Renal cortex interstitium (tissue), 11 donors: ENCODE measurements around the gene ZNF655. TPM values are rescaled to one million over a fixed set of nuclear protein-coding genes. Genes with fewer than 3 reads are reported as not detected.
"Not testable (repeated sequence)": the region's sequence is repeated elsewhere in the genome, so short reads cannot be mapped to it uniquely, and the experiment has no call there.

ENCODE experiments used
- DNase-seq, 11 donors: peaks; one replicate each; pipeline ENCODE4 v3.0.0-alpha.2; 2013; ENCODE audit warnings: low read depth in 9 of 11, low spot score in 4 of 11; ENCODE audit errors: extremely low read depth in 1 of 11
- polyA plus RNA-seq, 3 donors: library from polyadenylated mRNA; unstranded; fragments of 120-200 nt; gene quantifications; one replicate each; pipeline ENCODE4 v1.2.1, GENCODE V29; 2013; ENCODE audit not compliant: insufficient read length in 3 of 3

The ZNF655 gene
- polyA plus RNA-seq, 3 donors = 69.9 to 106 (median 82.0) TPM

DNA sequence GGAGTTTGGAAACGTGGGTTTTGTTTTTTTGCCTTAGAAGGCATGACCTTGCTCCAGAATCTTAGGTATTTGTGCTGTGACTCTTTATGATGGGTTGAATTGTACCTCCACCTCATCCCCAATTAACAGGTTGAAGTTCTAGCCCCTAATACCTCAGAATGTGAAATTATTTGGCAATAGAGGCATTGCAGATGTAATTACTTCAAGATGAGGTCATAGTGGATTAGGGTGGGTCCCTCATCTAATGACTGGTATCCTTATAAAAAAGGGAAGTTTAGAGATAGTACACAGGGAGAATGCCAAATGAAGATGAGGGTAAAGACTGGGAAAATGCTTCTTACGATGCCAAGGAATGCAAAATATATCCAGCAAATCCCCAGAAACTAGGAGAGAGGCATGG is 3.5 kb upstream of the ZNF655 start:
- no peak for DNase-seq

DNA sequence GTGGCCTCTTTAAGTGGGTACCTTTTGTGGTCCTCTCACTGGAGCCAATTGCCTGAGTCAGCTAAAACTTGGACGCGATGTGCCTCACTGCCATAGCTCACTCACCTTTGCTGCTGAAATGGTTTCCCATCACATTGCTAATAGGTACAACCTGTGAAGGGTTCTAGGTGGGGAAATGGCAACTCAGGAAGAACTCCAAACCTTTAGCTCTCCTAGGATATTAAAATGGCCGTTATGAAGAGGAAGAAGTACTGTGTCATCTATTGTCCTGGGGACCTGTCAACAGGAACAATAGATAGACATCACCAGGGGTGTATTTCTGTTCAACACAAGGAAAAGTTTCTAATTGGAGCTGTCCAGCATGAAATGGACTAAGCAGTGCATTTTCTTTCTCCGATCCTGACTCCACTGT is 1.2 kb upstream of the ZNF655 start:
- DNase-seq = no peak

DNA sequence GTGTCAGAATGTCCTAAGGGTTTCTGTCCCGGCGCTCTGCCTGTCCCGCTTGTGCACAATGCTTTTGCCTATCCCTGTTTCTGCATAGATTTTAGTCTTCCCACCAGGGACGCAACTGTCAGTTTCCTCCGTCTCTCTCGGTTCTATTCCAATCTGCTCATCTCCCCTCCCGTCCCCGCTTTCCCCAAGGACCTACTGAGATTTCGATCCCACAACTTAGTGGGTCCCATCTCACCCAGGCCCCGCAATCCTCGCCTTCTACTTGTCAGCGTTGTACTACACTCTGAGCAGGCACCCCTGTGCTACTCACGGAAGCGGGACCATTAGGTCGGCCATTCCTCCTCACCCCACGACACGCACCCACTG is 519 bp upstream of the ZNF655 start:
- peak in 1 of 11 donors; percentile 4 for DNase-seq

DNA sequence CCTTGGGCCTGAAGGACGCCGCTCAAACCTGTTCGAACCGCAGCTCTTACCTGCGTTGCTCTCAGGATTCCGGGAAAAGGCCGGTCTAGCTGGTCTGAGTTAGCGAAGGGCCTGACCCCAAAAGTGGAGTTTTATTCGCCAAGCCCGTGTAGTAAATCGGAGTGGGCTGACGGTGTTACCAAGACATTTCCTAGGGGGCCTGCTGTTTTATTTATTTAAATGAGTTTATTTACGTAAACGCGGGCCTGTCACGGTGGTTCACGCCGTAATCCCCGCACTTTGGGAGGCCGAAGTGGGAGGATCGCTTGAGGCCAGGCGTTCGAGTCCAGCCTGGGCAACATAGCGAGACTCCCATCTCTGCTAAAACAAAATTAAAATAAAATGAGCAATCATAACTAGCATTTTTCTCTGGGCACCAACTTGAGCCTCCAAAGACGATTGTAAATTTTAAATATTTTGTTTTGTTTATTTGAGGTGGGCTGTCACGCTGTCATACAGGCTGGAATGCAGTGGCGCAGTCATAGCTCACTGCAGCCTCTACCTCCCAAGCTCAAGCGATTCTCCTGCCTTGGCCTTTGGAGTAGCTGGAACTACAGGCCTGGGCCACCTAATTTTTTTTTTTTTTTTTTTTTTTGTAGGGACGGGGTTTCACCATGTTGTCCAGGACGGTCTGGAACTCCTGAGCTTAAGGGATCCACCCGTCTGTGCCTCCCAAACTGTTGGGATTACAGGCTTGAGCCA is 903 bp downstream of the ZNF655 start:
- peak in 2 of 11 donors; percentile 14 to 30 for DNase-seq

DNA sequence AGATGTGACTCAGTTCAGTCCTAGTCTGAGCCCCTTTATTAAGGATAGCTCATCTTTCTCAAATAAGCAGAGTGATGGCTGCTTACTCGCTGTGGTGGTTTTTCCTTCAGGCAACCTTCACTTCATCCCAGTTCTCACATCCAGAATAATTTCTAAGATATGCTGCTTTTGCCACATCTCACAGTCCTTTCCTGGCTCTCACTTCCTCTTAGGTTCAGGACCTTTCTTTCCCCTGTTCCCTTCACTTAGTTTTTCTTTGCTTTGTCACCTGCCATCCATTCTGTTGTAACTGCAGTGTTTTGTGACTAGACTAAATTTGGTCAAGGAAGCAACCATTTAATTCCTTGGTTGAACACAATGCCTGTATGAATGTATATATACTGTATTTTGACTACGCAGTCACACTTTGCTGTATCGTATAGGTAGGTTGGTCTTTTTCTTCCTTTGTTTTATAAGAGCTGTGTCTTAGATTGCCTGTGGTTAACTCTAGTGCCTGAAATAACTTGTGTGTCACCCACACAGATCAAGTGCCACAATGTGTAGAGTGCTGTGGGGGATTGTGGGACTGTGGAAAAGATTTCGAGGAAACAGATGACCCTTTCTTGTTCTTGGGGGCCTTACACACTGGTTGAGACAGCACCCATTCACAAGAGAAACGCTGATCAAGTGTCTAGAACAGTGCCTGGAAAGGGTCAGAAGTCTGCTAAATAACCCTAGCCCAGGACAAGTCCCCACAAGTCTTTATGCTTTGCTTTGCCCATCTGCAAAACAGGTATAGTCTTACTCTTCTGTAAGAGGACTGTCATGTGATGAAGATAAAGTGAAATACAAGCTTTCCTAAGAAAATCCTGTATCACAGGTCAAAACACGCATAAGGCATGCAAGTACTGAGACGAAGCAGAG is 2.6 kb downstream of the ZNF655 start:
- DNase-seq = no peak

DNA sequence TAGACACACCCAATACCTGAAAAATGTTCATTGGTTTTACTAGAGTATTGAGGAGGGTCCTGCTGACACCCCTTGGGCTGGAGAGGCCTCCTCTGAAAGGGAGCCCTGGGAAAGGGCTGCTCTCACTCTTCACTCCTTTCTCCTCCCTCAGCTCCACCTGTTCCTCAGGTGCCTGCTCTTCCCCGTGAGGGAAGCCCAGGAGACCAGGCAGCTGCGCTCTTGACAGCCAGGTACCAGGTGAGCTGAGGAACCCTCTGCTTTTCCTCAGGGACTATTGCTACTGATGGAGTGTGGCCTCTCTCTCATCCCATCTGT is 3.3 kb downstream of the ZNF655 start:
- DNase-seq = no peak

DNA sequence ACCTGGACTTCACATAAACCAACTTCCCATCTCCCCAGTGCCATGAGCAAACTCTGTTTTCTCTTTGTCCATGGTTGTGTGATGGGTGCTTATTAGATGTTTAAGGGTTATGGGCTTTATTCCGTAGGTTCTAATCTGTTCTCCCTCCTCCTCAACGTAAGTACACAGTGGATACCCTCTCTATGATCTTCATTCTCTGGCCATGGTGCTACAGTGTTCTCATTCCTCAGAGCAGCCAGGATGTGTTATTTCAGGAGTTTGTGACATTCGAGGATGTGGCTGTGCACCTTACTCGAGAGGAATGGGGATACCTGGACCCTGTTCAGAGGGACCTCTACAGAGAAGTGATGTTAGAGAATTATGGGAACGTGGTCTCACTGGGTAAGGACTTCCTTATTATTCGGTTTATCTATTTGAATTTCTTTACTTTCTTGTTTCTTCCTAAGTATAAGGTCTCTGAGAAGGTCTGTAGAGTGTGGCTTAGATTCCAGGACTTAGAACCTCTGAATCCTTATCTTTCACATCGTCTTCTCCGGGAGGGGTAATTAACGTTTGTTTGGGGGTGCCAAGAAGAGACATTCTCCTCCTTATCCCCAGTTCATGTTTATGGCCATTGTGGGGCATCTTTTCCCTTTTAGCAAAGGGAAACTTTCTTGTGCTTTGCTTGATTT is 3.8 kb downstream of the ZNF655 start:
- no peak for DNase-seq

DNA sequence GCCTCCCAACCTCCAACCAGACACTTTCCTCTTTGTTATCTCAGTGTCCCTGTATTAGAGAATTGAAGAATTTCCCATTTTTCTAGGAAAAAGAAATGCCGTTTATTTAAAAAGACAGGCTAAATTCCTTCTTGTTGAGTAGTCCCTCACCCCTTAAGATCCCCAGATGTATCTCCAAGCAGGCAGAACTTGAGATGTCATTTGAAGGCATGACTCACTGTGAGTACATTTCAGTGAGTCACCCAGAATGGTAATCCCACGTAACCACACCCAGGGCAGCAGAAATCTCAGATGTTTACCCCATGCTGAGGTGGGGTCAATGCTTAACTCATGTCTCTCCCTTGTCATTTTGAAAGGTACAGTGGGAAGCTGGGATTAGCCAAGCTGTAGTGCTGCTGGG is 4.4 kb downstream of the ZNF655 start:
- no peak for DNase-seq

DNA sequence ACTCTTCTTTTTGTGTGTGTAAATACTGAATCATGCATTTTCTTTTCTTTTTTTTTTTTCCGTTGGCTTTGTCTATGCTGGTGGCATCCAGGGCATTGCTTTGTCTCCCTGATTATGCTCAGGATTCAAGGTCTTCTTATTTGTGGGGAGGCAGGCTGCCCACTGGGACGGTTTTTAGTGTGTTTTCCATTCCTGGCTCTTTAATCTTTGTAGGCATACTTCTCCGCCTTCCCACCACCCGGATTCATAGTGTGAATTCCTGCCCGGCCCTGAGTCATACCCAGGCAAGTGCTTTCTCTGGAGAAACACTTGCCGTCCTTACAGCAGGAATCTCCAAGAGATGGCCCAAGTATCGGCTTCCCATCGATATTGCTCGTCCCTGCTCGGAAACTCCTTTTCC is 5.2 kb downstream of the ZNF655 start:
- DNase-seq = no peak

DNA sequence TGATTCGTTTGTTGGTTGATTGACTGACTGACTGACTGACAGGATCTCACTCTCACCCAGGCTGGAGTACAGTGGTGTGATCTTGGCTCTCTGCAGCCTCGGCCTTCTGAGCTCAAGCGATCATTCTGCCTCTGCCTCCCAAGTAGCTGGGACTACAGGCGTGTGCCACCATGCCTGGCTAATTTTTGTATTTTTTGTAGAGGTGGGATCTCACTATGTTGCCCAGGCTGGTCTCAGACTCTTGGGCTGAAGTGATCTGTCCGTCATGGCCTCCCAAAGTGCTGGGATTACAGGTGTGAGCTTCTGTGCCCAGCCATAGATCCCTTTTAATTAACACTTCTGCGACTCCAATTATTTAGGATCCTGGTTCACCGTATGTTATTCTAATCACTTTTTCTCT is 10.3 kb downstream of the ZNF655 start:
- not testable (repeated sequence) for DNase-seq

DNA sequence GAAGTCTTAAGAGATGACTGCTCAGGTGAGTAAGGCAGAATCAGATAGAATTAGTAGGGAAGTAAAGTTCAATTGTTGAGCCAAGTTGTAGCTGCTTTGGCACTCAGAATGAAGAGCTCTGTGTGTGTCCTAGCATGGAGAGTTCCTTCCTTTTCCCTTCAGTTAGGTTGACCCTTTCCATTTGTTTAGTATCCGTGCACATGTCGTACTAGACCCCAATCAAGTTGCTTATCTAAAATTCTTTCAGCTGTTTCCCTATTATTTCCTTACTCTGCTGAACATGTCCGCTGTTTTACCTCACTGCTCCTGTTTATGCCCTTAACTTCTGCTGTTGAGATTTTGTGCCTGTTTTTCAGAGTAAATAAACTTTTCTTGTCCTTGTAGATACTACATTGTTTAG is 13.3 kb downstream of the ZNF655 start:
- no peak for DNase-seq

DNA sequence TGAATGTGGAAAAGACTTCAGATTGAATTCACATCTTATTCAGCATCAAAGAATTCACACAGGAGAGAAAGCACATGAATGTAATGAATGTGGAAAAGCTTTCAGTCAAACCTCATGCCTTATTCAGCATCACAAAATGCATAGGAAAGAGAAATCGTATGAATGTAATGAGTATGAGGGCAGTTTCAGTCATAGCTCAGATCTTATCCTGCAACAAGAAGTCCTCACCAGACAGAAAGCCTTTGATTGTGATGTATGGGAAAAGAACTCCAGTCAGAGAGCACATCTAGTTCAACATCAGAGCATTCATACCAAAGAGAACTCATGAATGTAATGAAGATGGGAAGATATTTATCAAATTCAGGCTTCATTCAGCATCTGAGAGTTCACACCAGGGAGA is 14.8 kb downstream of the ZNF655 start:
- DNase-seq = no peak

DNA sequence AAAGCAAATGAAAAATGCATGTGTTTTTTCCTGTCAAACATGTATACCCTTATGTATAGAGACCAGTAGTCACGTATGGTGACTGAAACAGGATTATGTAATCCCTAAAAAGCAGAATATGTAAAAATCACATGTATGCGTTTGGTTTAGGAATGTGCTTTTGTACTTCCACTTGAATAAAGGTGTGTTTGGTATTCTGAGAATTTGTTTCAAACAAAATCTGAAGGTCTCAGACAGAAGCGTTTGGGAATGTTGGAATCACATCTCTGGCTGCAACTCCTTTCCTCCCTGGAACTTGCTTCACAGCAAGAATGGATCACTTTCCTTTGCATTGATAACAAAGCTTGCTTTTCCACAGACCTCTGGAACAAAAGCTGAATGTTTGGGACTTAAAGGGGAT is 17.8 kb downstream of the ZNF655 start:
- DNase-seq = no peak

DNA sequence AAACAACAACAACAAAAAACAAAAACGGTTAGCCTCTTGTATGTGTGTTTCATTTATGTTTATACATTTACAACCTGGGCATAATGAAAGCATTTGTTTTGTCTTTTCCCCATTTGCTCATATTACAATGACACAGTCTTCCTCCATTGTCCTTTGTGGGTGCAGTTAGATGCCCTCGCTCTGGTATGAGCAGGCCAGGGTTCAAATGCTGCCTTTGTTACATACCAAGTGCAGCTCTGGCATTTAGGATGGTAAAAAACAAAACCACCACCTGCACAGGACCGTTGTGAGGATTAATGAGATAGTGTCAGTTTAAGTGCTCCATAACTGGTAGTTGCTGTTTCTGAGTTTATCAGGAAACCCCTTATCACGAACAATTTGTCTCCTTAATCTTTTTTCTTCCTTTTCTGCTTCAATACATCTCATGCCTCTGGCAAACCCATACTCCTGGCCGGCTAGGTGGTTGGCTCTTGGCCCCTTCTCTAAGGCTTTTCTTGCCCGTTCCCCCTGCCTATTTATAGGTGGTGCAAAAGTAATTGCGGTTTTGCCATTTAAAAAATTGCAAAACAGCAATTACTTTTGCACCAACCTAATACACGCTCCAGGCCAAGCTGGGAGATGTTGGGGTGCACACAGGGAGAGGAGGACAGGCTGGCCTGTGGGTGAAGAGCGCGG is 21.0 kb downstream of the ZNF655 start:
- no peak for DNase-seq

DNA sequence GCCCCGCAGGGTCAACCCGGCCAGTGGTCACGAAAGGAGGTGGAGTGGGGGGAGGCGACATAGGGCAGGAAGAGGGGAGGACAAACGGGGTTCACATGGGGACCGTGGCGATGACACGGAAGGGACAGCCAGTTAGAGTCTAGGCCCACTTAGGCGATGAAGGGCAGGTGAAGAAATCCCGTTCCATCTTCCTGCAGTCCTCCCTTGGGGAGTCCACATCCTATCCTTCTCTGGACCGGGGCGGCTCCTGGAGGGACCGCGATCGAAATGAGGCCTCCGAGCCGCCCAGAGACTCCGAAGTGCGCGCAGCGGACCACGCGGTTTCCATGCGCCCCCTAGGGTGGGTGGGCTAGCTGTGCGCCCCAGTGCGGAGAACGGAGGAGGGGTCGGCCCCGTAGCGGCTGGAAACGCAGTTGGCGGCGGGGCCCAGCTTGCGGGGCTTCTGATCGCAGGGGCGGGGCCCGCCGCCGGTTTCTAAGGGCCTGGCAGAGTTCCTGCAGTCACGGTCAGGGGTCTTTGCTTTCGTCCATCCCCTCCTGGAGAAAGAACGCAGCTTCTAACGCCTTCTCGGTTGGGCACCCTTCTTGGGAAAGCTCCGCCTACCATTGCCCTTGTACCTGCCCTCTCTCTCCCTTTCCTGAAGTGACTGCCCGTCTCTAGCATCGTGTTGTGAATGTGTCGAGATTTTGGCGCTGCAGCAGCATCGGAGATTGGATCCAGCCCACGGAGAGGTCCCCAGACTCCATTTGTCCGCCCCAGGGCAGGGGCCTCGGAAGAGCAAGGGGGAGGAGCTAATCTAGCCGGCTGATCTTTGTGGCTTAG is 21.7 kb downstream of the ZNF655 start:
- DNase-seq = peak; percentile 33 to 65 (median 55)

DNA sequence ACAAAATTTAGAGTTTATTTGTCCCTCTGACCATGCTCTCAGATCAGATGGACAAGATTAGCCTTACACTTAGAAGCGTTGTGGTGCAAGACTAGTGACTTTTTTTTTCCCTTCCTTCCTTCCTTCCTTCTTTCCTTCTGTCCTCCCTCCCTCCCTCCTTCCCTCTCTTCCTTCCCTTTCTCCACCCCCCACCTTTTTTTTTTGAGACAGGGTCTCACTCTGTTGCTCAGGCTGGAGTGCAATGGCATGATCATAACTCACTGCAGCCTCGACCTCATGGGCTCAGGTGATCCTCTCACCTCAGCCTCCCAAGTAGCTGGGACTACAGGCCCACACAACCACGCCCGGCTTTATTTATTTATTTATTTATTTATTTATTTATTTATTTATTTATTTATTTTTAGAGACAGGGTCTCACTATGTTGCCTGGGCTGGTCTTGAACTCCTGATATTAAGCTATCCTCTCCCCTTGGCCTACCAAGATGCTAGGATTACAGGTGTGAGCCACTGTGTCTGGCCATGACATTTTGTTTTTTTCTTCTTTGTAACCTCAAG is 22.4 kb downstream of the ZNF655 start:
- DNase-seq = not testable (repeated sequence)

DNA sequence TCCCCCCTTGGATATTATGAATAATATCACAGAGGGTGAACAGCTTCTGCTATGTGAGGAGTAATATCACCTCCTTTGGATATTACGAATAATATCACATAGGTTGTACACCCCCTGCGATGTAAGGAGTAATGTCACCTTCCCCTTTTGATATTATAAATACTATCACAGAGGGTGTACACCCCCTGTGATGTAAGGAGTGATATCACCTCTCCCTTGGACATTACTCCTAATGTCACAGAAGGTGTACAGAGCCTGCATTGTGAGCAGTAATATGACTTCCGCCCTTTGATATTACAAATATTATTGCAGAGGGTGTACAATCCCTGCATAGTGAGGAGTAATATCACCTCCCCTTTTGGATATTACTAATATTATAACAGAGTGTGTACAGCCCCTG is 30.4 kb downstream of the ZNF655 start:
- DNase-seq = no peak

DNA sequence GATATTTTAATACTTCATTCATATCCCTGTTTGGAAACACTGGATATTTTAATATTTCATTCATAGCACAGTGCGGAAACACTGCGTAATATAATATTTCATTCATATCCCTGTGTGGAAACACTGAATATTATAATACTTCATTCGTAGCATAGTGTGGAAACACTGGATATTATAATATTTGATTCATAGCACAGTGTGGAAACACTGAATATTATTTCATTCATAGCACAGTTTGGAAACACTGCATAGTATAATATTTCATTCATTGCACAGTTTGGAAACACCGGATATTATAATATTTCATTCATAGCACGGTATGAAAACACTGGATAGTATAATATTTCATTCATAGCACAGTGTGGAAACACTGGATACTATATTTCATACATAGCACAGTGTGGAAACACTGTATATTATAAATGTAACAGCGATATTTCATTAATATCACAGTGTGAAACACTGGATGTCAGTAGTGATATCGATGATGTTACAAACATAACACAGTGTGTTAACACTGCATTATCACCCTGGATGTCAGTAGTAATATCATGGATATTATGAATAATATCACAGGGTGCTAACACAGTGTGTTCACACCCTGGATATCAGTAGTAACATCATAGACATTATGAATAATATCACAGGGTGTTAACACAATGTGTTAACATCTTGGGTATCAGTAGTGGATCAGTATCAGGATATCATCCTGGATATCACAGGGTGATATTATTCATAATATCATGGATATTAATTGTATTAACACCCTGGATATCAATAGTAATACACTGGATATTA is 36.7 kb downstream of the ZNF655 start:
- no peak for DNase-seq
